ENCODE measurements around the gene MAGOH. TPM values are rescaled to one million over a fixed set of nuclear protein-coding genes. Genes with fewer than 3 reads are reported as not detected.
A peak's percentile ranks its signal among the peaks of the same experiment; 100 is the strongest.
"Not testable (repeated sequence)": the region's sequence is repeated elsewhere in the genome, so short reads cannot be mapped to it uniquely, and the experiment has no call there.

The MAGOH gene
- polyA plus RNA-seq, 5 donors = 72.9 to 93.4 (median 77.7) TPM

DNA sequence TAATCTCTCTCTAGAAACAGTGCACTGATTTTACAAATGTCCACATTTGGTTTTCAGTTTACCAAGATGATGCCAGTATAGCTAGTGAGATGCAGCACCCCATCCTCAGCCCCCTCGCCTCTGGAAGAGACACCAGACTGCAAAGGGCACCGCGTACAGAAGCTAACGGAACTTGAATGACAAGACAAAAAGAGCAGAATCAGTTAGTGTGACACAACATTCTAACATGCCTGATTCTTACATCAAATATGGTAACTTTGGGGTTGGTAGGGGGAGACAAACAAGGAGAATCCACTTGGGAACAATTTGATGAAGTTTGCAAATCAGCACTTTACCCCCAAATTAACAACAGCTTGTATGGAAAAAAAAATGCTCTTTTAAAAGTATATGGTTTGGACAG lies 4.1 kb upstream of the MAGOH start:
- no peak for DNase-seq

GRCh38 chr1:53241828-53242227 lies 3.5 kb upstream of the MAGOH start:
- DNase-seq = no peak

- DNase-seq = no peak
Observed at GRCh38 chr1:53237638-53238037, 680 bp downstream of the MAGOH start.

DNA sequence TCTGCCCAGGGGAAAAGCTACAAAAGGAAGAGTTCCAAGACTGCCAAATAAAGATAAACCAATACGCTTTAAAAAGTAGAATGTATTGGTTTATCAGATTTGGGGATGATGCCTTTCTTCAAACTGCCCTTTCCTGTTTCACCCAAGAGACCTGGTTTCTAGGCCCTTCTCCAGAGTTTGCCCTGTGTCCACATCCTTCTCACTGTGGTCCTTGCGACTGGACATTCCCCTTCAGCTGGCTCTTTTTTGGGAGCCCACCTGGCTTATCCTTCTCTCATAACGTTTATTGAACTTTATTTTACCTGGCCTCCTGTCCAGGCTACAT lies 17.4 kb downstream of the MAGOH start:
- no peak for DNase-seq

DNA sequence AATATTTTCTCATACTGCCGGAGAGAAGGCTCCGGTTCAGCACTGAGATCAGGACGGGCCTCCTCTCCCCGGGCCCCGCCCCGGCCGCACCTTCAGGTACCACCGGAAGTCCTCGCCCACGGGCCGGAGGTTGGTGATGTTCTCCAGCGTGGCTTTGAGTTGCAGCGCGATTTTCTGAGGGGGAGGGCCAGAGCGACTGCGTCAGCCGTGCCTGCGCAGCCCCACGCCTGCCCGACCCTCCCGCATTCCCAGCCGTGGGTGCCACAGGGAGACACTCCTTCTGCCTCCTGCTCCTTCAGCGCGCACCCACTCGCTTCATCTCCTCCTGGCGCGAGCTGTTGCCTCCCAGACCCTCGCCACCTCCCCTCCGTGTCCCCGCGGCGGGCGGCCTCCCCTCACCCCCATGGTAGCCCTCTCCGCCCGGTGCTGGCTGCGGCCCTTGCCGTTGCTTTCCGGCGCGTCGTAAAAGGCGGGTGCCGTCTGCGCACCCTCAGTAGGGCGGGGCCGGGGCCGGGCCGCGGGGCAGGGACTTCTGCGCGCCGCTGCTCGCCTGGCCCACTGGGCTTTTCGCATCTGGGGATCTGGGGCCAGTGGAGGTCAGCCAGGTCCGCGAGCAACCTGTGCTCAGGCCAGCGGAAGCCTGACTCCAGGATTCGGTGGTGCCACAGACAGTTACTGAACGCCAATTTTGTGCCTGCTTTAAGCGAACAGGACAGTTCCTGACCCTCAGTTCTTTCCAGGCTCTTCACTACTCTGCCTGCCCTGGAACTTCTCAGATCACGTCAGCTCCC lies 18.0 kb downstream of the MAGOH start, which contains the start of gene CZIB:
Gene CZIB (minus strand): TSS at position 464 of the 791 bp plus-strand sequence. CDS start 59 bp downstream, at position 405.
- DNase-seq = peak; percentile 90 to 96

DNA sequence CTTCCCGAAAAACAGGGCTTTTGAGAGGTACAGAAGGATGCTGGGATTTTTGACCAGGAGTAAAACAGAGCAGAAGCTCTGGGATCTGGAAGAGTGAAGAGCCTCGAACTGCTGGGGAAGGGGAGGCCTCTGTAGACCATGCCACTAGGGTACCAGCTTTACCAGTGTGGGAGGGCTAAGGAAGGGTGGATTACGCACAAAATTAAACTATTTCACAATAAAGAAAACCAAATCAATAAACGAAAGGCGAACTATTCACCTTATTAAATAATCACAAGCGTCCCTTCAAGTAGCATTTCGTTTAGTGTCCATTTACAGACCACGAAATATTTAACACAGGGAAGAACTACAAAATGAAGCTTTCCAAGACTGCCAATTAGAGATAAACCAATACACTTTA lies 18.6 kb downstream of the MAGOH start:
- DNase-seq = no peak

GRCh38 chr1:53218201-53218600 lies 20.1 kb downstream of the MAGOH start:
- DNase-seq = no peak

- DNase-seq = no peak
Observed at GRCh38 chr1:53214376-53214940, 23.9 kb downstream of the MAGOH start.

DNA sequence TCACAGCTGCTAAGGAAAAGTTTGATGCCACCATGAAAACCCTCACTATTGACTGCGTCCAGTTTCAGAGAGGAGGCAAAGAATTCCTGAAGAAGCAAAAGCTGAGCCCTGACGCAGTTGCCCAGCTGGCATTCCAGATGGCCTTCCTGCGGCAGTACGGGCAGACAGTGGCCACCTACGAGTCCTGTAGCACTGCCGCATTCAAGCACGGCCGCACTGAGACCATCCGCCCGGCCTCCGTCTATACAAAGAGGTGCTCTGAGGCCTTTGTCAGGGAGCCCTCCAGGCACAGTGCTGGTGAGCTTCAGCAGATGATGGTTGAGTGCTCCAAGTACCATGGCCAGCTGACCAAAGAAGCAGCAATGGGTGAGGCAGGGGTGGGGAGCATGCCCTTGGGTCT lies 27.4 kb downstream of the MAGOH start:
- no peak for DNase-seq

DNA sequence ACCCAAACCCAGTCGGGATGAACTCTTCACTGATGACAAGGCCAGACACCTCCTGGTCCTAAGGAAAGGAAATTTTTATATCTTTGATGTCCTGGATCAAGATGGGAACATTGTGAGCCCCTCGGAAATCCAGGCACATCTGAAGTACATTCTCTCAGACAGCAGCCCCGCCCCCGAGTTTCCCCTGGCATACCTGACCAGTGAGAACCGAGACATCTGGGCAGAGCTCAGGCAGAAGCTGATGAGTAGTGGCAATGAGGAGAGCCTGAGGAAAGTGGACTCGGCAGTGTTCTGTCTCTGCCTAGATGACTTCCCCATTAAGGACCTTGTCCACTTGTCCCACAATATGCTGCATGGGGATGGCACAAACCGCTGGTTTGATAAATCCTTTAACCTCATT lies 28.0 kb downstream of the MAGOH start:
- DNase-seq = no peak

DNA sequence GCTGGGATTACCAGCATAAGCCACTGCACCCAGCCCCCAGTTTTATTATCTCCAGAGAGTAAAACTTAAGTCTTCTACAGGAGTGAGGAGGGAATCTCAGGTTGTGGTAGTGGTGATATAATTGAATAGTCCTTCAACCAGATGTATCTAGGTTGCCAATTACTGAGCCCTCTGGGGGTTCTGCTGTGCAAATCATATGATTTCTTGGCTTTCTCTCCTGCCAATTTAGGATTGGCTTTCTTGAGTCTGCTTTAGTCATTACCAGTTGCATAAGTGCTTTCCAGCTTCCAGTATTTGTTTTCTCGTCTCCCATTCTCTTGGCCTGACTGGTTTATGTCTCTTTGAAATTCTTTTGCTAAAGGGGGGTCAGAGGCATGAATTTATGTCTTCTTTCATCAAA lies 30.6 kb downstream of the MAGOH start:
- DNase-seq = no peak

DNA sequence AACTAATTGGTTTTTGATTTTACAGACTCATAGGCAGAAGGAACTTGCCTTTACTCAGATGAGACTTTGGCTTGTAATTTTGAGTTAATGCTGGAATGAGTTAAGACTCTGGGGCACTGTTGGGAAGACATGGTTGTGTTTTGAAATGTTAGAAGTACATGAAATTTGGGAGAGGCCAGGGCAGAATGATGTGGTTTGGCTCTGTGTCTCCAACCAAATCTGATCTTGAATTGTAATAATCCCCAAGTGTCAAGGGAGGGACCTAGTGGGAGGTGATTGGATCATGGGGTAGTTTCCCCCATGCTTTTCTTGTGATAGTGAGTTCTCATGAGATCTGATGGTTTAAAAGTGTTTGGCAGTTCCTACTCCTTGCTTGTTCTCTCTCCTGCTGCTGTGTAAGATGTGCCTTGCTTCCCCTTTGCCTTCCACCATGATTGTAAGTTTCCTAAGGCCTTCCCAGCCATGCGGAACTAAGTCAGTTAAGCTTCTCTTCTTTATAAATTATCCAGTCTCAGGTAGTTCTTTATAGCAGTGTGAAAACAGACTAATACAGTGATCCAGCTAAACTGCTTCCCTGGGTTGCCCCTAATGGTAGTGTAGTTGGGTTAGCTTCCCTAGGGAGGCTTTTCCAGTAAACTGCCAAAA lies 31.5 kb downstream of the MAGOH start:
- DNase-seq = no peak

DNA sequence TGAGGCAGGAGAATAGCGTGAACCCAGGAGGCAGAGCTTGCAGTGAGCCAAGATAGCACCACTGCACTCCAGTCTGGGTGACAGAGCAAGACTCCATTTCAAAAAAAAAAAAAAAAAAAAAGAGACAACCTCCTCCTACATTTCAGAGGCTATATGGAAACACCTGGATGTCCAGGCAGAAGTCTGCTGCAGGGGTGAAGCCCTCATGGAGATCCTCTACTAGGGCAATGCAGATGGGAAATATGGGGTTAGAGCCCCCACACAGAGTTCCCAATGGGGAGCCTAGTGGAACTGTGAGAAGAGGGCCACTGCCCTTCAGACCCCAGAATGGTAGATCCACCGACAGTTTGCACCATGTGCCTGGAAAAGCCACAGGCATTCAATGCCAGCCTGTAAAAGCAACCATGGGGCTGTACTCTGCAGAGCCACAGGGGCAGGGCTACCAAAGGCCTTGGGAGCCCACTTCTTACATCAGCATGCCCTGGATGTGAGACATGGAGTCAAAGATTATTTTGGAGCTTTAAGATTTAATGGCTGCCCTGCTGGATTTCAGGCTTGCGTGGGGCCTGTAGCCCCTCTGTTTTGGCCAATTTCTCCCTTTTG lies 32.1 kb downstream of the MAGOH start:
- not testable (repeated sequence) for DNase-seq

DNA sequence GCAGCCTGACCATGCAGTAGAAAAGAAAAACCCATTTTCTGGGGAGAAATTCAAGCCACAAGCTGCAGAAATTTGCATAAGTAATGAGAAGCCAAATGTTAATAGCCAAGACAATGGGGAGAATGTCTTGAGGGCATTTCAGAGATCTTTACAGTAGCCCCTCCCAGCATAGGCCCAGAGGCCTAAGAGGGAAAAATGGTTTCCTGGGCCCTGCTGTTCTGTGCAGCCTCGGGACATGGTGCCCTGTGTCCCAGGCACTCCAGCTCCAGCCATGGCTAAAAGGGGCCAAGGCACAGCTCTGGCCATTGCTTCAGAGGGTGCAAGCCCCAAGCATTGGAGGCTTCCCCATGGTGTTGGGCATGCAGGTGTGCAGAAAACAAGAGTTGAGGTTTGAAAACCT lies 32.8 kb downstream of the MAGOH start:
- DNase-seq = not testable (repeated sequence)

- no peak for DNase-seq
Observed at GRCh38 chr1:53203466-53203865, 34.9 kb downstream of the MAGOH start.

- no peak for DNase-seq
Observed at GRCh38 chr1:53198241-53198651, 40.1 kb downstream of the MAGOH start.

GRCh38 chr1:53197291-53198200 lies 40.8 kb downstream of the MAGOH start:
- DNase-seq = no peak

GRCh38 chr1:53196485-53197290 lies 41.6 kb downstream of the MAGOH start, which contains the start of gene CPT2:
CPT2 (plus strand) TSS chr1:53196824; CDS start chr1:53196944, 120 bp downstream.
- DNase-seq = peak; percentile 90 to 92

GRCh38 chr1:53196017-53196484 lies 42.3 kb downstream of the MAGOH start:
- DNase-seq = no peak

DNA sequence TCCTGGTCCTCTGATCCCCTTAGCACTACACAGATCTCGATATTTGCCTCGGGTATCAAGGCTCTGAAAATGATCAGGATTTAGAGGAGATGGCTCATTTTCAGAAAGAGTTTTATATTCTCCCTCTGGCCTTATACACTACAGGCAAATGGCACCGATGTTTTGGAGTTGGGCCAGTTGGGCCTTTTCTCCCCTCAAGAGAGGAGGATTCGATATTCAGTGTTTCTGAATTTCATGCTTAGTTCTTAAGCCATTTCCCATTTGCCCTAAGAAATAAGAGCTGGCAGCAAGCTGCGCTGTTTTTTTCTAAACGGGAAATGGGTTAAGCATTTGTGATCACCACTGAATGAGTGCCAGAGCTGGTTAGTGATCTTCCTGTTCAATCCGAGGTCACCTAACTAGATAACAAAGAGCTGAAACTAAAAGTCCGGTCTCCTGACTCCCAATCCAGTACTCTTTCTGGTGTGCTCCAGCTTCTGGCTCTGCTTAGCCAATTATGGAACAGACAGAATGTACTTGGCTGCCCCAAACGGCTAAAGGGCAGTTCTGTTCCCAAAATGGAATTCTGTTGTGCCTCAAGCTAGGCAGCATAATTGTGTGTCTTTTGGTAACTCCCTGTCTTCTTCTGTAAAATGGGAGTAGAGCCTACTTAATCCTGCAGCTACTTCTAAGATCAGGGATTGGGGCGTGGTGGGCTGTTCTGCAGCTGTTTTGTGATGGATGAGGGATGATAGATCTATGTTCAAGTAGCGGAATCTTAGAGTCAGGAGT lies 42.9 kb downstream of the MAGOH start:
- no peak for DNase-seq

Data from right lung (tissue), 5 donors.